Measurements from ENCODE around the gene ZC3H18. TPM values are rescaled to one million over a fixed set of nuclear protein-coding genes. Genes with fewer than 3 reads are reported as not detected.

Gene ZC3H18
- polyA plus RNA-seq, 1 donor, result 34.0 TPM

DNA sequence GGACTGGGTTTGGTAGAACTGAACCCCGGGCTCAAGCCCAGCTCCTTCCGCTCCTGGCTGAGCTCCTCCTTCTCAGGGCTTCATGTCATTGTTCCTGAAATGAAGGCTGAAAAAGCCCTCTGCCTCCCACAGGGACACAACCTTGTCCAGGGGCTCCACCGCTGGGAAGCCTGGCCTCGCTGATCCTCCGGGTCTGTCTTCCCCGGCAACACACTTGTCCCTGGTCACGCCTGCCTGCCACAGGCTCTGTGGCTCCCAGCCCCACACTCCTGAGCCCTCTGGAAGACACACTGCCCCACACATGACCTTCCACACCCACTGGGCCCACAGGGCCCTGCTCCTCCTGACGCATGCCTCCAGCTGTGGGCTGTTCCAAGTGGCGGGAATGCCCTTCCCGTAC, 18.0 kb upstream of the ZC3H18 start:
- DNase-seq, result no peak

DNA sequence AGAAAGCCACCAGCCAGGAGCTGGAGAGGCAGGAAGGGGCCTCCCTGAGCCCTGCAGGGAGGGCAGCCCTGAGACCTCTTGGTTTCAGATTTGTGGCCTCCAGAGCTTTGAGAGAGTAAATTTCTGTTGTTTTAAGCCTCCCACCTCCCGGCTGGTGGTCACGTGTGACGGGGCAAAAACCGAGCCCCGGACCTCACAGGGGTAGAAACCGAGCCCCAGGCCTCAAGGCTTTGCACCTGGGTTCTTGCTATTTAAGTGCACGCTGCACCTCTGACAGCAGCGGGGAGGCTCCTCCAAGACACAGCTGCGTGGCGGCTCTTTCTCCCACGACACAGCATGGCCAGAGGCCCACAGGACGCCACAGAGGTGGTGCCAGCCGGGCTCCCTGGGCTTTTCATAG, 17.4 kb upstream of the ZC3H18 start:
- DNase-seq, result no peak

DNA sequence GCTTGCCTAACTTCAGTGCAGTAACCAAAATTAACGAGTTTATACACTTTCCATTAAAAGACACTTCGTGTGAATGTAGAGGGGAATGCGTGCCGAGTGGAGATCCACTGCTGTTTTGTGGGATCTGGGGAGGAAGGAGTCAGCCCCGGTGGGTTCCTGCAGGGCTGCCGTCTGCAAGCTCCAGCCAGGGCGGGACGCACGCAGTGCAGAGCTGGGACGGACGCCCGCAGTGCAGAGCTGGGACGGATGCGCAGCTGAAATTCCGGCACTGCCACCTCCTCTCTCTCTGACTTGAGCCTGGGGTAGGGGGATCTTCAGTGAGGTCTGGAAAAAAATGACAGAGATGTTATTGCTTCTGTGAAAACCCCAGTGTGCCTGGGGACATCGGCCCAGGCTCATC, 16.5 kb upstream of the ZC3H18 start:
- peak; percentile 43 for DNase-seq

DNA sequence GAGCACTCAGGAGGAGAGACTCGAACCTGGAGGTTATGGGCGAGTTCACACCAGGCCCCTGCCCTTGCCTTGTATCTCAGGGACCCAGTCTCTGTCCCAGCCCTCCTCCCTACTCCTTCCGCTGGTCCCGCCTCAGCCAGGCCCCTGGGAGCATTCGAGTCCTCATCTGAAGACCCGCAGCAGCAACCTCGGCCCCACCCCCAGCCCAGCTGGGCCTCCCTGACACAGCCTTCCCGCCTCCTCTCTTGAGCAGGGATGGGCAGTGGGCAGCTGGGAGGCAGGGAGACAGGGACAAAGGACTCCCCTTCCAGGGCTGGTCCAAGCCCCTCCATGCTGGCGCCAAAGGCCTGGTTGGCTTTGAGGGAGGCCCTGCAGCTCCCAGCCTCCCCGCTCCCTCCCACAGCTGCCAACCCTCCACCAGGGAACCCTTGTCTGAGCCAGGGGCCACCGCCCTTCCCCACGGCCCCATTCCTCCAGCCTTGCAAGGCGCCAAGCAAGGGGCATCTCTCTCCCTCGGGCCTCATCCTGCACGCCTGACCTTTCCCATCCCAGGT, 15.4 kb upstream of the ZC3H18 start:
- no peak for DNase-seq

DNA sequence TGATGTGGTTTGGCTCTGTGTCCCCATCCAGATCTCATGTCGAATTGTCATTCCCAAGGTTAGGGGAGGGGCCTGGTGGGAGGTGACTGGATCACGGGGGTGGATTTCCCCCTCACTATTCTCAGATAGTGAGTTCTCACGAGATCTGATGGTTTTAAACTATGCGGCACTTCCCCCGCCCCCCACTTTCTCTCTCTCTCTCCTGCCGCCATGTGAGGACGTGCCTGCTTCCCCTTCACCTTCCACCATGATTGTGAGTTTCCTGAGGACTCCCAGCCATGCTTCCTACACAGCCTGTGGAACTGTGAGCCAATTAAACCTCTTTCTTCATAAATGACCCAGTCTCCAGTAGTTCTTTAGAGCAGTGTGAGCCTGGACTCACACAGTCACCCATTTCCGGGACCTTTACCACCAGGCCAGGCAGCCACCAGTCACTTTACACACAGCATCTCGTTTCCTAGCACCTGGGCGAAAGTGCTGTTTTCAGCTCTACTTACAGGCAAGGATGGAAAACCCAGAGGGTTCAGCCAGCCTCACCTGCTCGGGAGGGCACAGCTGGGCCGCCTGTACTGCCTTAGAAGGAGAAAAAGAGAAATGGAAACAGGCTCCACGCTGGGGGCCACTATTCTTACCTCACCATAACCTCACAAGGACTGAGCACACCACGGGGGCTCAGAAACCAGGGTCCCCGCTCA, 13.8 kb upstream of the ZC3H18 start:
- no peak for DNase-seq

DNA sequence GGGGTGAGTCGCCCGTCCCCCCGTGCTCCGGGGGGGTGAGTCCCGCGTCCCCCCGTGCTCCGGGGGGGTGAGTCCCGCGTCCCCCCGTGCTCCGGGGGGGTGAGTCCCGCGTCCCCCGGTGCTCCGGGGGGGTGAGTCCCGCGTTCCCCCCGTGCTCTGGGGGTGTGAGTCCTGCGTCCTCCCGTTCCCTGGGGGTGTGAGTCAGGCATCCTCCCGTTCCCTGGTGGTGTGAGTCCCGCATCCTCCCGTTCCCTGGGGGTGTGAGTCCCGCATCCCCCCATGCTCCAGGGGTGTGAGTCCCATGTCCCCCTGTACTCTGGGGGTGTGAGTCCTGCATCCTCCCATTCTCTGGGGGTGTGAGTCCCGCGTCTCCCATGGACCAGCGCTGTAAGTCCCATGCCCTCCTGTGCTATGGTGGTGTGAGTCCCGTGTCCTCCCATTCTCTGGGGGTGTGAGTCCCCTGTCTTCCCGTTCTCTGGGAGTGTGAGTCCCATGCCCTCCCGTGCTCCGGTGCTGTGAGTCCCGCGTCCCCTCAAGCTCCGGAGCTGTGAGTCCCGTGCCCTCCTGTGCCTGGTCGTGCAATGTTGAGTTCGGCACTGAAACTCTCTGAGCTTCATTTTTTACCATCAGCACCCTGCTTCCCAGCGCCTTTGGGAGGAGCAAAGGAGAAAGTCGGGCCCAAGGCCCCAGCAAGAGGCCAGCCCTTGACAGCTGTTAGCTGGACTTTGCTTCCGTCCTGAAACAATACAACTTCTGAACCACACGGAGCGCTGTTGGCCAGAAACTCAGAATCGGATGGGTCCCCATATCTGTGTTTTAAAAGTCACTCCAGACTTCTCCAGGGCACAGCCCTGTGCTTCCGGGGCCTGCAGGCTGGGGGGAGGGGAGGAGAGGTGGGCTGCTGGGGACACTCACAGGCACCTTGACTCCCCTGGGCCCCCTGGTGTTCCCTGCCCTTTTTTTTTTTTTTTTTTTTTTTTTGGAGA, 11.5 kb upstream of the ZC3H18 start:
- DNase-seq, result peak; percentile 83

DNA sequence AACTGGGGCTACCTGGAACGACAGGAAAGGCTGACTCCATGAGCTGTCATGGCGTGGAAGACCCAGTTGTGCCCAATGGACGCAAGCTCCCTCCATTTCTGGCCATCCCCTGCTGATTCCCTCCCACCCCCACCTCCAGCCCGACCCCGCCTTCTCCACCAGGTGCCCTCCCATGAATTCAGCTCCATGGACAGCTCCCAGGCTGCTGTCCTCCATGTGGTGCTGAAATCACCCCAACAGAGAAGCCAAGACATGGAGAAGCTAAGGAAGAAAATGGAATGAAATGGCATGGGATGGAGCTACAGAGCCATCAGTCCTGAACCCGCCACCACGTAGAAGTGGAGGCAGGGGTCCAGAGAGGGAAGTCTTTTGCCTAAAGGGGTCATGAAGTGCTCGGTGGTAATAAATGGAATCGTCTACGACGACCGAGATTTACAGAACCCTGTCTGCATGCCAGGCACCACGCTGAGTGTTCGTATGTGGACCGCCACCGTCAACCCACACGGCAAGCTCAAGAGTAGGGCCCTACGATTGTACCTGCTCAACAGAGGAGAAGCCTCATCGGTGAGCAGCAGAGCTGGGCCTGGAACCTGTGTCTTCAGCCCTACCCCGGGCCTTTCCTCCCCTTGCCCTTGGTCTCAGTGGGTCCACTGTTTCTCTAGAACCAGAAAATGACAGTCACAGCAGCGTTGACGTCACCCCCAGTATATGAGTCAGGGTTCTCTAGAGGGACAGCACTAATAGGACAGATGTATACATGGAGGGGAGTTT, 9.3 kb upstream of the ZC3H18 start:
- DNase-seq, result peak; percentile 38

DNA sequence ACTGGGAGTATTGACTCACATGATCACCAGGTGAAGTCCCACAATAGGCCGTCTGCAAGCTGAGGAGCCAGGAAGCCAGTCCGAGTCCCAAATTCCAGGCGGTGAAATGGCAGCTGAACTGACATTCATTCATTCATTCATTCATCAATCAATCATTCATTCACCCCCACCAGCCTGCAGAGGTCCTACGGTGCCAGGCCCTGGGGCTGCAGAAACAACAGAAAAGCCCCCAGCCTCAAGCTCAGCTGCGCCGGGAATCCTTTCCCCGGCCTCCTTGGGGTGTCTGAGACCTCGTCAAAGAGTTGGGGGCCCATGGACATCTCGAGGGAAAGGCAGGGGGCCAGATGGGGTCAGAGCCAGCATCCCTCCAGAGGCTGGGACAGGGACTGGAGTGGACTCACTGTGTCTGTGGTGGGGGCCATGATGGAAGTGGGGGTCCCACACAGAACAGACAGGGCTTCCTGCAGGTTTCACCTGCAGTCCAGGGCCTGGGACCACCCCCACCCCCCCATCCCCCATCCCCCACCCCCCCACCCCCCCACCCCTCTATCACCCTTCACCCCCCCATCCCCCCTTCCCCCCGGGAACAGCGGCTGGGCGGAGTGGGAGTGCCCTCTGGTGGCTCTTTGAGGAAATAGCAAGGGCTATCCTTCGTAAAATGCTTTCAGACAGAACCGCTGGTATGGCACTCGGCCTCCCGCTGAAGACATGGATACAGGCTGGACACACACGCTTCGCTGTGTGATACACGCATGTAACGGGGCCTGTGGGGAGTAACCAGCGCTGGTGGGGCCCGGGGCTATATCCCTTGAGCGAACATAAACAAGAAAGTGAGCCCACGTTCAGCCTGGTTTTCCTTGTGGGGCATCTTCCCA, 8.5 kb upstream of the ZC3H18 start:
- DNase-seq, result peak; percentile 44

DNA sequence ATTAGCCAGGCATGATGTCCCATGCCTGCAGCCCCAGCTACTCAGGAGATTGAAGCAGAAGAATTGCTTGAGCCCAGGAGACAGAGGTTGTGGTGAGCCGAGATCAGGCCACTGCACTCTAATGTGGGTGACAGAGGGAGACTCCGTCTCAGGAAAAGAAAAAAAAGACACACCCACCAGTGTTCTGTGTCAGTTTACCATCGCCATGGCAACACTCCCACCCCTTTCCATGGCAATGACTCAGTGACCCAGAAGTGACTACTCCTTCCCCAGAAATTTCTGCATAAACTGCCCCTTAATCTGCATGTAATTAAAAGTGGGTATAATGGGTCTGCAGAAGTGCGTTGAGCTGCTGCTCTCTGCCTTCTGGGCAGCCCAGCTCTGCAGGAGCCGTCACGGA, 4.0 kb upstream of the ZC3H18 start:
- no peak for DNase-seq

DNA sequence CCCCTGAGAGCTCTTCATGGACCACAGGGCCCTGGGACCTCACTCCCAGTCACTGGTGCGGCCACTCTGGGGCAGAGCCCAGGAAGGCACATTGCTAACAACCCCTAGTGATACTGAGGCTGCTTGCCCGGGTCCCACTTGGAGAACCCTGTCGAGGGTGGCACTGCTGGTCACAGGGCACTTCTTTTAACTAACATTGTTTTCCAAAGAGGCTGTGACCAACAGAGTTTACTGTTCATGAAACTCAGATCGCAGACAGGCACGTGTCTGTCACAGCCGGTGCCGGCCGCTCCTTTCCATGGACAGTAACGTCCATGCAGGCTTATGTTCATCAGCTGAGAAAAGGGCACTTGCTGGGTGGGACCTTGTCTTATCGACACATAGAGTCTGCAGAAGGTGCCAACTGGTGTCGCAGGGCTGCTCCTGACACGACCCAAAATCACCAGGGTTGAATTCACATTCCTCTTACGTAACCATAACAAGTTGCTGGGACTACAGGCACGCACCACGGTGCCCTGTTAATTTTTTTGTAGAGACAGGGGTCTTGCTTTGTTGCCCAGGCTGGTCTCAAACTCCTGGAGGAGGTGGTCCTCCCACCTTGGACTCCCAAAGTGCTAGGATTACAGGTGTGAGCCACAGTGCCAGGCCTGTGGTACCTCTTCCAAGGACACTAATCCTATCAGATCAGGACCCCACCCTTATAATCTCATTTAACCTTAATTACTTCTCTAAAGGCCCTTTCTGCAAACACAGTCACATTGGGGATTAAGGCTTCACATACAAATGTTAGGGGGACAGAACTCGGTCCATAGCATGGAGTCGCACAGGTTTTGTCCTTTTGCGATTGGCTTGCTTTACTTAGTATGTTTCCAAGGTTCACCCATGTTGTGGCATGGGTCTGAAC, 1.2 kb upstream of the ZC3H18 start:
- no peak for DNase-seq

DNA sequence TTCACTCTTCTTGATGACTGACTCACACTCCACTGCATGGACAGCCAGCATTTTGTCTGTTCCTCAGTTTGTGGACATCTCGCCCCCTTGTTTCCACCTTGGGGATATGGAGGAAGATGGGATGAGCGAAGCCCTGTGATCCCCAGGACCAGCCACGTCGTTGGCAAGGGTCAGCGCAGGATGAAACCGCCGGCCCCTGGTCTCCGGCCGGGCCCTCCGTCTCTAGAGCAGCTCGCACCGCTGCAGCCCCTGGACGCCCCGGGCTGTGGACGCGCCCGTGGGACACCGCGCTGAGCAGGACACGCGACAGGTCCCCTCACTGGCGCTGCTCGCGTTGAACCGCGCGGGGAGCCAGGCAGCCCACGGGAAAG, 604 bp upstream of the ZC3H18 start:
- no peak for DNase-seq

DNA sequence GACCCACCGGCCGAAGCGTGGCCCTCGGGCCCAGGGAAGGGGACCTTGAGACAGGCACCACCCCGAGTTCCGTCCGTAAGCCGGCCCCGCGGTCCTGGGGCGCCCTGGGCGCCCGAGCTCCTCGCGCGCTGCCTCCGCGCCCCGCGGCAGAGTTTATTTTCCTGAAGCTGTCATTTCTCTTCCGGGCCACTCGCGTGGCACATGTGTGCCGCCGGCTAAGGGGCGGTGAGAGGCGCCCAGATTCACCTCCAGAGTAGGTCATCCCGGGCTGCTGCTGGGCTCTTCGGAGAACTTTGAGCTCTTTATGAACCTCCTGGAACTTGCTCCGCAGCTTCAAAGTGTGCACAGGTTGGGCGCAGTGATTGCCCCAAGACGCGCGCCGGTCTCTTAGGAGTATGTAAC, 489 bp downstream of the ZC3H18 start:
- no peak for DNase-seq

DNA sequence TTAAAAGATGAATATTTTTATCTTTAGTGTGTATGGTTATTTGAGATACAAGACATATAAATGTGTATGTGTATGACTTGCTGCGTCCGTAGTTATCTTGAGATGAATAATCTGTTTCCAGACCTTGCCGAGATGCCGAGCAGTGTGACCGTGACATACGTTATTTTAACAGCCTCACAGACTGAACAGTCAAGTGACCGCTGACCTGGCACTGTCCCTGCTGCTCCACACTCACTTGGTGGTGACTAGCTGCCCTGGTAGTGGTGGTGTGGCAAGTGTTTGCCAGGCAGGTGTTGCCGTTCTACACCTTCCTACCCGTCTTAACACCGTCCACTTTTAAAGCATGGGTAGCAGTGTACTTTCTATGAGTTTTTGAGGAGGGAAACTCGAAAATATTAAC, 5.0 kb downstream of the ZC3H18 start:
- DNase-seq, result no peak

DNA sequence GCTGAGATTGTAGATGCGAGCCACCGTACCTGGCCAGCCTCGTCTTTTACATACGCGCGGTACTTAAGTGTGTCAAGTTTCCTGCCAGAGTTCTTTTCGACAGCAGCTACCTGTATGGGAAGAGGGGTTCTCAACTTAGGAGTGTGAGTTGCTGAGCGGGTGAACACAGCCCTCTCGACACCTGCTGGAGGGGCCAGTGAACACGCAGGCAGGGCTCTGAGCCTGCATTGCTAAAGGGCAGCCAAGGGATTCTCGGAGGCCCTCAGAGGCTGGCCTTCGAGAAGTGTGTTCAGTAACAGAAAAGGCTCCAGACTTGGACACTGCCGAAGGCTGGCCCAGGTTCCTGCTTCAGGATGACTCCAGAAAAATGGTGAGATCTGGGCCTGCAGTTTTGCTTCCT, 6.1 kb downstream of the ZC3H18 start:
- DNase-seq, result no peak

DNA sequence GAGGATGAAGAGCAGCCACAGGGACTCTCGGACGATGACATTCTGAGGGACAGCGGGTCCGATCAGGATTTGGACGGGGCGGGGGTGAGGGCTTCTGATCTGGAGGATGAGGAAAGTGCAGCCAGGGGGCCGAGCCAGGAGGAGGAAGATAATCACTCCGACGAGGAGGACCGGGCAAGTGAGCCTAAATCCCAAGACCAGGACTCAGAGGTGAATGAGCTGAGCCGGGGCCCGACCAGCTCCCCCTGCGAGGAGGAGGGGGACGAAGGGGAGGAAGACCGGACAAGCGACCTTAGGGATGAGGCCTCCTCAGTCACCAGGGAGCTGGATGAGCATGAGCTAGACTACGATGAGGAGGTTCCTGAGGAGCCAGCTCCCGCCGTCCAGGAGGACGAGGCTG, 7.0 kb downstream of the ZC3H18 start:
- DNase-seq, result no peak

DNA sequence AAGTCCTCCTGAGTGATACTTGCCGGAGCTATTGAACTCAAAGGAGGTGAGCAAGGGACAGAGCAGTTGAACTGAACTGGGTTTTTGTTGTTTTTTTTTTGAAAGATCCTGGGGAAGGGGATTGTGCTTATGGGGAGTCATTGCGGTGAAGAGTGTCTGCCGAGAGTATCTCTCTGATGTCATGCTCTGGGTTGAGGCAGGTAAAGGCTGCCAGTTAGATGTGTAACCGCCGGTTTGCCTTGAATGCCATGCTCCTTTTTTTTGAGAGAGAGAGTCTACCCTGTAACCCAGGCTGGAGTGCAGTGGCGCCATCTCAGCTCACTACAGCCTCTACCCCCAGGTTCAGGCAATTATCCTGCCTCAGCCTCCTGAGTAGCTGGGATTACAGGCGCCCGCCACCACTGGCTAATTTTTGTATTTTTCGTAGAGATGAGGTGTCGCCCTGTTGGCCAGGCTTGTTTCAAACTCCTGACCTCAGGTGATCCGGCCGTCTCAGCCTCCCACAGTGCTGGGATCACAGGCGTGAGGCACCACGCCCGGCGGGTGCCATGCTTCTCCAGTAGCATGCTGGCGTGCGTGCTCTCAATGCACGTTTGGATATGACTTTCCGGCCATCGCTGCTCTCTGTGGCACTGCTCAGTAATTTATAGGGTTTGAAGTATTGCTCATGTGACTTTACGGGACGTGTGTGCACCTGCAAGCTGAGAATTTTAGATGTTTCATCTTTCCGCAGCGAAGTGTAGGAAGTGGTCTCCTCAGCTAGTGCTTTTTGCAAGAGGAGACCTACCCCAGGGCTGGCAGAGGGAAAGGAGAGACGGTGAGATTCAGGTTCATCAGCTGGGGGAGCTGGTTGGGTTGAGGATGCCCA, 8.5 kb downstream of the ZC3H18 start:
- DNase-seq, result no peak

DNA sequence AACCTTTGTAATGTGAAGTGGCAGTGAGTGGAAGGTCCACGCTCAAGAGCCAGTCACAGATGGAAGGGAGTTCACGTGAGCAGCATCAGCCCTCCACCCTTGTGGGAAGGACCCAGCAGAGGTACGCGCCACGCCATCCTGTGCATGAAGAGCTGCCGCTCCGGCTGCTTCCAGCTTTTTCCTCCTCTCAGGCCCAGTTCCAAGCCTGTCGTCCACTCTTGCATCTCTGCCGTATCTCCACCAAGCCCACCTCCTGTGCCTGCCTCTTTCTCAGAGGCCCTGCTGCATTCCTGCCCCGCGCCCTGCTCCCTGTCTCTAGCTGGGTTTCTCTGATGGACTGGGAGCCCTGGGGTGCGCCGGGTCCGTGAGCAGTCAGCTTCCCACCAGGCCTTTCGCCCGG, 10.2 kb downstream of the ZC3H18 start:
- DNase-seq, result no peak

DNA sequence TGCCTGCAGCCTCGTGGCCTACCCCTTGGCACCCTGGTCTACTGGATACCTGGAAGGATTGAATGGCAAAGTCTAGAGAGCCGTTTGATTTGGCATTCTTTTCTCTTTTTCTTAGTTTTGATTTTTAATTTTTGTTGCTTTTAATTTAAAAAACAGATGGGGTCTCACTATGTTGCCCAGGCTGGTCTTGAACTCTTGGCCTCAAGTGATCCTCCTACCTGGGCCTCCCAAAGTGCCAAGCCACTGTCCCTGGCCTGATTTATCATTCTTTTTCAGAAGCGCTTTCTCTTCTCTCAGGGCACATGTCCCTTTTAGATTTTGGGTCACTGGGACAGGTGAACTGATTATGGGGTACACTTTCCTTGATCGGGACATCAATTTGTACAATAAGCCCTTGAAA, 10.8 kb downstream of the ZC3H18 start:
- no peak for DNase-seq

DNA sequence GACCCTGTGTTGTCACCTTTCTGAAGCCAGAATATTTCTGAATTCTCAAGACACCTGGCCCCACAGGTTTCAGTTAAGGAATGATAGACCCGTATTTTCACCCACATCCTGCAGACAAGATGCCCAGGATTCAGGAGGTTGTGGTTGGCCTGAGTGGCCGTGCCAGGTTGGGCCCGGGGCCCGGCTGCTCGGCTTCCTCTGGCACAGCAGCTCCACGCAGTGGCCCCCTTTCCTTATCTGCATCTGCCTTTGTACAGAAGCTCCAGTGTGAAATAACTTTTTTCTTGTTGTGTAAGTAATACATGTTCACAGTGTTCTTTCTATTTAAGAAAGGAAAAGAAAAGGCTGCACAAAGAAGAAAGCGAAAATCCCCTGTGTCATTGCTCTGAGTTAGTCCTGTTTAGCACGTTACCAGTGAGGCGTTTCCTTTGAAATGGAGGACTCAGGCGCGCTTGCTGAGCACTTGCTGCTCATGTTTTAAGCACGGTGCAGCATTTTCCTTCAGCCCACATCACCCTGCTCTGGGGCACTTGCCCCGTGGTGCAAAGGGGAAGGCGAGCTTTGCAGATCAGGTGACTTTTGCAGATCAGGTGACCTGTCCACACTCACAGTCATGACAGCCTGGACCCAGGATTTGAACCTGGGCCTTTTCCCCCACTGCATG, 12.8 kb downstream of the ZC3H18 start:
- no peak for DNase-seq
